ENCODE results near the gene PSMD1.

PSMD1 gene

DNA sequence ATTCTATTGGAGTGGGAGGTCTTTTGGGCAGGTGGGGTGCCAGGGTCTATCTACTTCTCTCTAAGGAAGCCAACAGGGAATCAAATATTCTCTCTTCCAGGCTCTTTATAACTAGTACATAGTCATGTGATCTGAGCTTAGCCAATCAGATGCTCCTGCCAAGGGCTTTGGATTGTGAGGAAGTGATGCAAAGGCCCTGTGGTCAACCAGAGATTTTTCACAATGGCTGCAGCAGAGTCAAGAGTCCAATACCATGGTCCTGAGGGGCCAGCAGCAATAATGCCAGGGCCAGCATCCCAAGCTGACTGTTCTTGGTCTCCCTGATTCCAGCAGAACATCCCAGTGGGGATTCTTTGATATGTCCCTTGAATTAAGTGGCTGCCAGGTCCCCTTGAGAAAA, 27.8 kb upstream of the PSMD1 start:
- no peak for DNase-seq (ENCODE audit: low read depth)
- TF ChIP-seq CTCF (conservative IDR thresholded peaks at IDR 0.05; ENCODE audit: low read depth, low read length): no peak
- no peak overlapping the region for H3K4me3 ChIP-seq (ENCODE audit: low read length)

DNA sequence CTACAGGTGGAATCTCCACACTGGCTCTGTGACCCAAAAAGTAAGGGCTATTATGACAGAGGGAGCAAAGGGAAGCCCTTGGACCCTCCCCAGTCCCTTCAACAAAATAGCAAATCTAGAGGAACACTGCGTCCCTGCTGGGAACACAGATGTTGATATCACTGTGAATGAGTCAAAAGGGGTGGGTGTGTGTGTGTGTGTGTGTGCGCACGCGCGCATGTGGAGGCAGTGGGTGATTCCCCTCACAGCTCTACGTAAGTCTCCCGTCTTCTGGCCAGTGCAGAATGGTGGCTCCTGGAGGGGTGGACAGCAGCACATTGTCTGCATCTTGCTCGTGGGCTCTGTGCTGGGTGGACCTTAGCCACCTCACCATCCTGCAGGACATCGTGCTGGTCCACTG, 27.1 kb upstream of the PSMD1 start:
- TF ChIP-seq CTCF (conservative IDR thresholded peaks at IDR 0.05; ENCODE audit: low read depth, low read length): no peak
- no peak for DNase-seq (ENCODE audit: low read depth)

DNA sequence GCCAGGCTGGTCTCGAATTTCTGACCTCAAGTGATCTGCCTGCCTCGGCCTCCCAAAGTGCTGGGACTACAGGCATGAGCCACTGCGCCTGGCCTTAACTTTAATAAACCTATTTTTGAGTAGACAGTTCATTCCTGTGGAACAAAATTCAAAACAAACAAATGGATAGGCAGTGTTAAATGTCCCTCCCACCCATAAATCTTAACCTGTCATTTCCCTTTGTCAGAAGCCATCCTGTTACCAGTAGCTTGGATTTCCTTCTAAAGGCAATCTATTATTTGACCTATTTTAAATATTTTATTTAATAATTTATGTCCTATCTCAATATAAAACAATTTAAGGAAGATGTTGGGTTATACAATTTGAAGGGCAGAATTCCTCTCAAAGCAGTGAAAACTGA, 25.9 kb upstream of the PSMD1 start:
- TF ChIP-seq CTCF (conservative IDR thresholded peaks at IDR 0.05; ENCODE audit: low read depth, low read length): no peak
- no peak for DNase-seq (ENCODE audit: low read depth)
- no peak overlapping the region for H3K4me3 ChIP-seq (ENCODE audit: low read length)

More for the DNA sequence above, 27.1 kb upstream of the PSMD1 start:
- no peak overlapping the region for H3K4me3 ChIP-seq (ENCODE audit: low read length)

GRCh38 chr2:231032575-231033140, 24.0 kb upstream of the PSMD1 start:
- H3K4me3 ChIP-seq (ENCODE audit: low read length): no peak overlapping the region
- DNase-seq (ENCODE audit: low read depth): no peak
- TF ChIP-seq CTCF (conservative IDR thresholded peaks at IDR 0.05; ENCODE audit: low read depth, low read length): no peak

DNA sequence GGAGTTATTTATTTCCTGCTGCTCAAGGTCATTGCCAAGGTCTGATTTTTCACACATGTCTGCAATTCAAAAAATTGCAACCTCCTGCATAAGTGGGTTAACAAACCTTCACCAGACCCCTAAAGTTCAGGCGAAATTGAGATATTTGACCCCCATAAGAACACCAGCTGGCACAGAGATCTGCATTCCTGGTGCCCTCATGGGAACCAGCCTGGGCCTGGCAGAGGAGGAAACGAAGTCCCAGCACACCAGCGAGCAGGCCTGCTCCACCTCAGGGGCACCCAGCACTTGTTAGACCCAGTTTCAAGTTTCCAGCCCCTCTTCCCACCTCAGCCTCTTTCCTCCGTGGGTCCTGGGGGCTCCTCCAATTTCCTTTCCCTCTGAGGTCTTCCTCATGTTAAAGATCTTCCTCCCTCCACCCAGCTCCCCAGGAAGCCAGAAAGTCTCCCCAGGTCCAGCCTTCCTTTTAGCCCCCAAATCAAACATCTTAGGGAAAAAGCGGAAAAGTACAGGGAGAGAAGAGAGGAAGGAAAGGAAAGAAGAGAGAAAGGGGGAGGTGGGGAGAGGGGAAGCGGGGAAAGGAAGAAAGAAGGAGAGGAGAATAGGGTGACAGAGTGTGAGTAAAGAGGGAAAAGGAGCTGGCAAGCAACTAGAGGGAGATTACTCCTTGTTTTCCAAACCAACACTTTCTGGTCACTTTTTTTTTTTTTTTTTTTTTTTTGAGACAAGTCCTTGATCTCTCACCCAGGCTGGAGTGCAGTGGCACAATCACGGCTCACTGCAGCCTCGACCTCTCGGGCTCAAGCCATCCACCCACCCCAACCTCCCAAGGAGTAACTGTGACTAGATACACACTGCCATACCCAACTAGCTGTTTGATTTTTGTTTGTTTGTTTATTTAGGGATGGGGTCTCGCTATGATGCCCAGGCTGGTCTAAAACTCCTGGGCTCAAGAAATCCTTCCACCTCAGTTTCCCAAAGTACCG, 23.2 kb upstream of the PSMD1 start:
- TF ChIP-seq CTCF (conservative IDR thresholded peaks at IDR 0.05; ENCODE audit: low read depth, low read length): no peak
- H3K4me3 ChIP-seq (ENCODE audit: low read length): no peak overlapping the region
- no peak for DNase-seq (ENCODE audit: low read depth)

GRCh38 chr2:231034291-231034882, 22.3 kb upstream of the PSMD1 start:
- DNase-seq (ENCODE audit: low read depth): no peak
- H3K4me3 ChIP-seq (ENCODE audit: low read length): no peak overlapping the region
- no peak for TF ChIP-seq CTCF (conservative IDR thresholded peaks at IDR 0.05; ENCODE audit: low read depth, low read length)

All from retinal pigment epithelial cell (primary cell).